ENCODE results near the gene LCN15.
A peak's percentile ranks its signal among the peaks of the same experiment; 100 is the strongest.
"Not testable (repeated sequence)": the region's sequence is repeated elsewhere in the genome, so short reads cannot be mapped to it uniquely, and the experiment has no call there.

Gene LCN15

GRCh38 chr9:136762221-136762691, 2.1 kb downstream of the LCN15 start:
- no peak for TF ChIP-seq JUND (IDR thresholded peaks at IDR 0.05; ENCODE audit: low read depth)
- in situ Hi-C loops (cut with HindIII; ENCODE audit: low pct_unique_long_range_greater_than_20kb, low sequenced_read_pairs) = no loop called here
- DNase-seq (ENCODE audit: low read depth in 1 of 2, low spot score in 1 of 2) = no peak

- no peak for DNase-seq (ENCODE audit: low read depth in 1 of 2, low spot score in 1 of 2)
- in situ Hi-C loops (cut with HindIII; ENCODE audit: low pct_unique_long_range_greater_than_20kb, low sequenced_read_pairs) = no loop called here
- TF ChIP-seq JUND (IDR thresholded peaks at IDR 0.05; ENCODE audit: low read depth) = no peak
Measured at GRCh38 chr9:136761545-136761981, 2.8 kb downstream of the LCN15 start.

- peak; percentile 81 to 87 for DNase-seq (ENCODE audit: low read depth in 1 of 2, low spot score in 1 of 2)
Measured at GRCh38 chr9:136760834-136761544, 3.3 kb downstream of the LCN15 start.

GRCh38 chr9:136760424-136760823, 3.9 kb downstream of the LCN15 start:
- no peak for DNase-seq (ENCODE audit: low read depth in 1 of 2, low spot score in 1 of 2)
- in situ Hi-C loops (cut with HindIII; ENCODE audit: low pct_unique_long_range_greater_than_20kb, low sequenced_read_pairs) = no loop called here
- TF ChIP-seq JUND (IDR thresholded peaks at IDR 0.05; ENCODE audit: low read depth) = no peak

More at GRCh38 chr9:136760834-136761544, 3.3 kb downstream of the LCN15 start:
- in situ Hi-C loops (cut with HindIII; ENCODE audit: low pct_unique_long_range_greater_than_20kb, low sequenced_read_pairs) = not testable (repeated sequence)

GRCh38 chr9:136759436-136760325, 4.6 kb downstream of the LCN15 start:
- no peak for TF ChIP-seq JUND (IDR thresholded peaks at IDR 0.05; ENCODE audit: low read depth)
- in situ Hi-C loops (cut with HindIII; ENCODE audit: low pct_unique_long_range_greater_than_20kb, low sequenced_read_pairs) = no loop called here
- DNase-seq (ENCODE audit: low read depth in 1 of 2, low spot score in 1 of 2) = no peak

GRCh38 chr9:136759001-136759400, 5.3 kb downstream of the LCN15 start:
- DNase-seq (ENCODE audit: low read depth in 1 of 2, low spot score in 1 of 2) = no peak
- no peak for TF ChIP-seq JUND (IDR thresholded peaks at IDR 0.05; ENCODE audit: low read depth)
- in situ Hi-C loops (cut with HindIII; ENCODE audit: low pct_unique_long_range_greater_than_20kb, low sequenced_read_pairs) = no loop called here

GRCh38 chr9:136757751-136758140, 6.6 kb downstream of the LCN15 start:
- DNase-seq (ENCODE audit: low read depth in 1 of 2, low spot score in 1 of 2) = no peak
- in situ Hi-C loops (cut with HindIII; ENCODE audit: low pct_unique_long_range_greater_than_20kb, low sequenced_read_pairs) = no loop called here
- no peak for TF ChIP-seq JUND (IDR thresholded peaks at IDR 0.05; ENCODE audit: low read depth)

- no peak for TF ChIP-seq JUND (IDR thresholded peaks at IDR 0.05; ENCODE audit: low read depth)
- DNase-seq (ENCODE audit: low read depth in 1 of 2, low spot score in 1 of 2) = no peak
- in situ Hi-C loops (cut with HindIII; ENCODE audit: low pct_unique_long_range_greater_than_20kb, low sequenced_read_pairs) = no loop called here
Measured at GRCh38 chr9:136757328-136757727, 7.0 kb downstream of the LCN15 start.

- DNase-seq (ENCODE audit: low read depth in 1 of 2, low spot score in 1 of 2) = no peak
- in situ Hi-C loops (cut with HindIII; ENCODE audit: low pct_unique_long_range_greater_than_20kb, low sequenced_read_pairs) = no loop called here
- no peak for TF ChIP-seq JUND (IDR thresholded peaks at IDR 0.05; ENCODE audit: low read depth)
Measured at GRCh38 chr9:136756836-136757235, 7.5 kb downstream of the LCN15 start.

GRCh38 chr9:136756134-136756438, 8.2 kb downstream of the LCN15 start:
- TF ChIP-seq JUND (IDR thresholded peaks at IDR 0.05; ENCODE audit: low read depth) = no peak
- DNase-seq (ENCODE audit: low read depth in 1 of 2, low spot score in 1 of 2) = no peak
- in situ Hi-C loops (cut with HindIII; ENCODE audit: low pct_unique_long_range_greater_than_20kb, low sequenced_read_pairs) = no loop called here

GRCh38 chr9:136755302-136756133, 8.8 kb downstream of the LCN15 start:
- in situ Hi-C loops (cut with HindIII; ENCODE audit: low pct_unique_long_range_greater_than_20kb, low sequenced_read_pairs); DNase-seq (ENCODE audit: low read depth in 1 of 2, low spot score in 1 of 2): not testable (repeated sequence)

- no peak for TF ChIP-seq JUND (IDR thresholded peaks at IDR 0.05; ENCODE audit: low read depth)
- in situ Hi-C loops (cut with HindIII; ENCODE audit: low pct_unique_long_range_greater_than_20kb, low sequenced_read_pairs) = no loop called here
- no peak for DNase-seq (ENCODE audit: low read depth in 1 of 2, low spot score in 1 of 2)
Measured at GRCh38 chr9:136754626-136755301, 9.6 kb downstream of the LCN15 start.

Measured in T47D (cell line).